MCF 10A (cell line): ENCODE measurements around the gene KCTD13. TPM values are rescaled to one million over a fixed set of nuclear protein-coding genes. Genes with fewer than 3 reads are reported as not detected.

Experiments used
- BruUV-seq: library from RNA; stranded (reverse); fragments of 400-500 nt; replicated peaks from 2 replicates; lab custom pipeline; 2021; lab: Mats Ljungman, UMichigan
- CTCF ChIA-PET: fragments of 300-600 bp; sonication (Branson Sonifier 250); formaldehyde crosslinking; extraction: SDS; loops from one replicate; lab custom pipeline; 2021; ENCODE audit warnings: antibody characterized with exemption, inconsistent platforms; lab: Yijun Ruan, JAX
- POLR2A ChIA-PET: fragments of 300-600, 350-650 bp; sonication (Branson Sonifier 250); formaldehyde crosslinking; extraction: SDS; loops from one replicate; lab custom pipeline; 2020; ENCODE audit warnings: antibody characterized with exemption, inconsistent platforms; lab: Yijun Ruan, JAX
- DNase-seq: peaks from one replicate; pipeline ENCODE4 v3.0.0-alpha.2; 2018; ENCODE audit not compliant: unreplicated experiment
- H3K27ac Mint-ChIP-seq: one replicate; pipeline ENCODE4 v1.8.0; 2022; ENCODE audit warnings: mild to moderate bottlenecking, low read depth, mixed read lengths; ENCODE audit not compliant: unreplicated experiment
- H3K27me3 Mint-ChIP-seq: one replicate; pipeline ENCODE4 v1.8.0; 2022; ENCODE audit warnings: mixed read lengths; ENCODE audit not compliant: insufficient read depth, unreplicated experiment
- H3K36me3 Mint-ChIP-seq: one replicate; pipeline ENCODE4 v1.8.0; 2022; ENCODE audit warnings: mild to moderate bottlenecking, moderate library complexity, mixed read lengths; ENCODE audit not compliant: insufficient read depth, unreplicated experiment
- H3K4me1 Mint-ChIP-seq: one replicate; pipeline ENCODE4 v1.8.0; 2022; ENCODE audit warnings: mixed read lengths; ENCODE audit not compliant: insufficient read depth, unreplicated experiment
- H3K4me3 Mint-ChIP-seq: one replicate; pipeline ENCODE4 v1.8.0; 2022; ENCODE audit warnings: mild to moderate bottlenecking, moderate library complexity, mixed read lengths; ENCODE audit not compliant: unreplicated experiment
- H3K9me3 Mint-ChIP-seq: one replicate; pipeline ENCODE4 v1.8.0; 2022; ENCODE audit warnings: mixed read lengths; ENCODE audit not compliant: unreplicated experiment
- intact Hi-C: fragments of 100-400 bp; cut with micrococcal nuclease; formaldehyde crosslinking; loops from 2 replicates; pipeline ENCODE4 v1.14.1; 2022
- total RNA-seq: library from RNA; stranded (reverse); gene quantifications from 2 replicates; pipeline ENCODE4 v1.2.3, GENCODE V29; 2022
- TF ChIP-seq, protein P1 (sequence below): fragments of 200-600 bp; IDR thresholded peaks from one replicate; pipeline ENCODE4 v1.8.0; 2022; ENCODE audit warnings: antibody characterized with exemption, mild to moderate bottlenecking; ENCODE audit not compliant: unreplicated experiment

The KCTD13 gene
- total RNA-seq, 1 experiment from 2014 or later: 38.9 TPM

DNA sequence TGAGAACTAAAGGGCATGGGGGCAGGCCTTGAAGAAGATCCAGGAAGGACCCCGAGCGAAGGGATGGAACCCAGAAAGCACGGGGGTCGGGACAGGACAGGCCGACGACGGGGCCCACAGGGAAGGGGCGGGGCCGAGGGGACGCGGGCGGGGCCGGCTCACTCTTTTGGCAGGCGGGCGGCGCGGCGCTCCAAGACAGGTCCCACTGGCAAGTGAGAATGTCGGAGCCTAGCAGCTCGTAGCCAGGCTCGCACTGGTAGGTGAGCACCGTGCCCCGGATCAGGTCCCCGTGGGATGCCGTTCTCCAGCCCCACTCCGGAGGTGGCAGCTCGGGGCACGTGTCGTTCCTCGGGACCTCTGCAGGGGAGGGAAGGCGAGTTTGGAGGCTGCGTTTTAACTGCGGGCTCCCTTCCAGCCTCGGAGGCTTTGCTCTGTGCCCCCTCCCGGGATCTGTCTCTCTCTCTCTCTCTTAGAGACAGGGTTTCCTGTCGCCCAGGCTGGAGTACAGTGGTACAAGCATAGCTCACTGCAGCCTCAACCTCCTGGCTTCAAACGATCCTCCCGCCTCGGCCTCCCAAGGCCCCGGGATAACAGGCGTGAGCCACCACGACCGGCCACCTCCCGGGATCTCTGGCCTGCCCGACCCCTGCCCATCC is 49.3 kb downstream of the KCTD13 start:
- DNase-seq: no peak
- Mint-ChIP-seq H3K4me1 (no peaks in the 10 kb centered on the region), H3K36me3 (peaks cover 7% of the 10 kb centered on the region), H3K9me3 (no peaks in the 10 kb centered on the region), H3K4me3 (no peak overlapping the region), H3K27me3 (peaks cover 10% of the 10 kb centered on the region), H3K27ac (no peak overlapping the region)
- intact Hi-C loops: no loop called here
- ChIA-PET CTCF (interaction anchor here (0.6 to 0.7 kb wide), 2 partner anchors 28 to 311 kb away, joined by 3 read pairs; no protein-coding TSS in a partner anchor), POLR2A (no interaction called here)
- no TSS peak for BruUV-seq
- TF ChIP-seq, protein P1, sequence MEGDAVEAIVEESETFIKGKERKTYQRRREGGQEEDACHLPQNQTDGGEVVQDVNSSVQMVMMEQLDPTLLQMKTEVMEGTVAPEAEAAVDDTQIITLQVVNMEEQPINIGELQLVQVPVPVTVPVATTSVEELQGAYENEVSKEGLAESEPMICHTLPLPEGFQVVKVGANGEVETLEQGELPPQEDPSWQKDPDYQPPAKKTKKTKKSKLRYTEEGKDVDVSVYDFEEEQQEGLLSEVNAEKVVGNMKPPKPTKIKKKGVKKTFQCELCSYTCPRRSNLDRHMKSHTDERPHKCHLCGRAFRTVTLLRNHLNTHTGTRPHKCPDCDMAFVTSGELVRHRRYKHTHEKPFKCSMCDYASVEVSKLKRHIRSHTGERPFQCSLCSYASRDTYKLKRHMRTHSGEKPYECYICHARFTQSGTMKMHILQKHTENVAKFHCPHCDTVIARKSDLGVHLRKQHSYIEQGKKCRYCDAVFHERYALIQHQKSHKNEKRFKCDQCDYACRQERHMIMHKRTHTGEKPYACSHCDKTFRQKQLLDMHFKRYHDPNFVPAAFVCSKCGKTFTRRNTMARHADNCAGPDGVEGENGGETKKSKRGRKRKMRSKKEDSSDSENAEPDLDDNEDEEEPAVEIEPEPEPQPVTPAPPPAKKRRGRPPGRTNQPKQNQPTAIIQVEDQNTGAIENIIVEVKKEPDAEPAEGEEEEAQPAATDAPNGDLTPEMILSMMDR: no peak

DNA sequence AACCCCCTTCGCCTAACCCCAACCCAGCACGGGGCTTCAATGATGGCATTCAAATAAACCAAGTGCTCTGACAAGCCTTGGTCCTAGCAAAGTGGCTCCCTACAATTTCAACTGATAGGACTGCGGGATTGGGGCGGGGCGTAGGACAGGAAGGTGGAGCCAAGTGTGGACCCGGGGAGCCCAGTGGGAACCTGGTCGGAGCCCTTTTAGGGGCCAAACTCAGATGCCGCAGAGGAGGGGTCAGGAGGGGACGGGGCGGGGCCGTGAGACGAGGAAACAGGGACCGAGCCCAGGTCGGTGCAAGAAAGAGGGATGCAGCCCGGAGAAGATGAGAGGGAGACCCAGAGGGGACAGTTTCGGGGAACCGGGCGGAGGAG is 49.8 kb downstream of the KCTD13 start:
- no peak for DNase-seq
- BruUV-seq: no TSS peak
- ChIA-PET CTCF (interaction anchor here (0.6 kb wide), 1 partner anchor 13 kb away, joined by 4 read pairs; no protein-coding TSS in a partner anchor), POLR2A (no interaction called here)
- intact Hi-C loops: no loop called here
- Mint-ChIP-seq H3K27me3 (peaks cover 10% of the 10 kb centered on the region), H3K4me1 (no peaks in the 10 kb centered on the region), H3K4me3 (no peak overlapping the region), H3K27ac (no peak overlapping the region), H3K36me3 (peaks cover 7% of the 10 kb centered on the region), H3K9me3 (no peaks in the 10 kb centered on the region)
- TF ChIP-seq, protein P1: no peak

DNA sequence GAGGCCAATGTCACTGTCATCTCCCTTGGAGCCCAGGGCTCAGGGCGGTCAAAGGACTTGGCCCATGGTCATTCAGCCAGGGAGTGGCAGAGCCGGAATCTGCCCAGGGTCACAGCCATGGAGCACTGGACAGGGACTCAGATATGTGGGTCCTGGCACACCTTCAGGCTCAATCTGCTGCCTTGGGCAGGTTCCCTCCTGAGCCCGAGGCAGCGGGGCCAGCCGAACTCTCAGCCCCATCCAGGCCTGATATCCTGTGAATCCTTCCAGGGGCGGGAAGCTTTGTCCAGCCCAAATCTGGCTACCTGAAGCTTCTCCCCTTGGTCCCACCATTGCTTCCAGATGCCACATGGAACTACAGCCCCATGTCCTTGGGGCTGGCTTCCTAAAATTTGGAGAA is 50.8 kb downstream of the KCTD13 start:
- Mint-ChIP-seq H3K4me3 (no peak overlapping the region), H3K36me3 (peaks cover 7% of the 10 kb centered on the region), H3K27me3 (peaks cover 10% of the 10 kb centered on the region), H3K27ac (no peak overlapping the region), H3K4me1 (no peaks in the 10 kb centered on the region), H3K9me3 (no peaks in the 10 kb centered on the region)
- TF ChIP-seq, protein P1: no peak
- intact Hi-C loops: no loop called here
- CTCF ChIA-PET: interaction anchor here (0.6 kb wide), 2 partner anchors 9 to 739 kb away, joined by 3 to 5 read pairs; no protein-coding TSS in a partner anchor
- no TSS peak for BruUV-seq
- POLR2A ChIA-PET: no interaction called here
- no peak for DNase-seq

GRCh38 chr16:29873319-29873718 is 52.7 kb downstream of the KCTD13 start:
- no TSS peak for BruUV-seq
- Mint-ChIP-seq H3K27ac (no peak overlapping the region), H3K4me1 (no peaks in the 10 kb centered on the region), H3K9me3 (no peaks in the 10 kb centered on the region), H3K4me3 (no peak overlapping the region), H3K36me3 (peaks cover 7% of the 10 kb centered on the region), H3K27me3 (peaks cover 10% of the 10 kb centered on the region)
- POLR2A ChIA-PET: no interaction called here
- CTCF ChIA-PET: interaction anchor here (0.6 kb wide), 1 partner anchor 54 kb away, joined by 3 read pairs; no protein-coding TSS in a partner anchor
- intact Hi-C loops: no loop called here
- TF ChIP-seq, protein P1: no peak
- no peak for DNase-seq
